GM19438 (cell line): ENCODE results near the gene IQSEC1.
"Not testable (repeated sequence)": the region's sequence is repeated elsewhere in the genome, so short reads cannot be mapped to it uniquely, and the experiment has no call there.

Experiments
- ATAC-seq: cut with Tn5 transposase; IDR thresholded peaks from one replicate; pipeline ENCODE4 v1.9.1; 2021; ENCODE audit warnings: low read depth; ENCODE audit not compliant: unreplicated experiment

The IQSEC1 gene

DNA sequence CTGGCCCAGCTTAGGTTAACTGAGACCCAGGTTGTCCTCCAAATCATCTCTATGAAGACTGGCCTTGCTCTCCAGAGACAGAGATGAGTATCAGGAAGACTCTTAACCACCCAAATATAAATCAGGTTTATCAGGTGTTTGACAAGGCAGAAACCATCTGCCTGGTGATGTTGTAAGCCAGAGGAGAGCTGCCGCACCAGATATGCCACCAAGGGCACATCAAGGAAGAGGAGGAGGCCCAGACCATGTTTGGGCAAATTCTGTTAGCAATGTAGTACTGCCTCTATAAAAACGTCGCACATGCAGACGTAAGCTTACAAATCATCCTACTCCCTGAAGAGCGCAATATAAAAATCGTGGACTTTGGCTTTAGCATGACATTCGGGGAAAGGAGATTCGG, 210.8 kb downstream of the IQSEC1 start:
- ATAC-seq = no peak

DNA sequence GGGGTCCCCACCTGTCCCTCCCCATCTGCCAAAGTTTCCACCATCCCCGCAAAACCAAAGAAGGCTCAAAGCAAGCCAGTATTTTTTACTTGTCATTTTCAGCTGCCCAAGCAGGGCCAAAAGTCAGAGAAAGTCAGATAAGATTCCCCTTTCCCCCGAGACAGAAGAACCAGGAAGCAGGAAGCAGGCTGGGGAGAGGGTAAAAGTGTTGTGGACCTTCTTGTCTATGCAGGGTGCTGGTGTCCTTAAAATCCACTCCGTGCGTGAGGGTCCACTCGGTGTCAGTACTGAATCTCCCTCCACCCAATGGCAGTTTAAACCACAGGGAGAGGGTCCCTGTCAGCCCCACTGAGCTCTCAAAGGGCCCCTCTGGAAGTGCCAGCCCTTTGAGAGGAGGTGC, 211.6 kb downstream of the IQSEC1 start:
- ATAC-seq = no peak

DNA sequence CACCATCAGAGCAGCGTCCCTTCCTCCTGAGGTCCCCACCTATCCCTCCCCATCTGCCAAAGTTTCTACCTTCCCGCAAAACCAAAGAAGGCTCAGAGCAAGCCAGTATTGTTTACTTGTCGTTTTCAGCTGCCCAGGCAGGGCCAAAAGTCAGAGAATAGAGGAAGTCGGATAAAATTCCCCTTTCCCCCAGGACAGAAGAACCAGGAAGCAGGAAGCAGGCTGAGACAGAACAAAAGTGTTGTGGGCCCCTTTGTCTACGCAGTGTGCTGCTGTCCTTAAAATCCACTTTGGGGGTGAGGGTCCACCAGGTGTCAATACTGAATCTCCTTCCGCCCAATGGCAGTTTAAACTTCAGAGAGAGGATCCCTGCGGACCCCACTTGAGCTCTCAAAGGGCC, 213.4 kb downstream of the IQSEC1 start:
- ATAC-seq = no peak

DNA sequence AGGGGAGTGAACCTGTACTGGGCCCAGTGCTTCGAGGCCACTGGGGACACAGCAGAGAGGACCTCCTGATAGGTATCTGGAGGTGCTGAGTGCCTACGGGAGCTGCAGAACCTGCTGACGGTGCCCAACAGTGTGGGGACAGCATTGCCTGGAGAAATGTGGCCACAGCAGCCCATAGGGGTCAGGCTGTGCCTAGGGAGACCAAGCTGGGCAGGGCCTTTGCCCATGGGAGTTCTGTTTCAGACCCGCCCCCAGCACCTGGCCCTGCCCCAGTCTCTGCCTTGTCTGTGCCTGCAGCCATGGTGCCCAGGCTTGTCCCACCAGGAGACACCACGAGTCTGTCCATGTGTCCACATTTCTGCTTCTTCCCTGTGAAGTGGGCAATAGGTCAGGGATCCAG, 216.6 kb downstream of the IQSEC1 start:
- ATAC-seq = no peak

DNA sequence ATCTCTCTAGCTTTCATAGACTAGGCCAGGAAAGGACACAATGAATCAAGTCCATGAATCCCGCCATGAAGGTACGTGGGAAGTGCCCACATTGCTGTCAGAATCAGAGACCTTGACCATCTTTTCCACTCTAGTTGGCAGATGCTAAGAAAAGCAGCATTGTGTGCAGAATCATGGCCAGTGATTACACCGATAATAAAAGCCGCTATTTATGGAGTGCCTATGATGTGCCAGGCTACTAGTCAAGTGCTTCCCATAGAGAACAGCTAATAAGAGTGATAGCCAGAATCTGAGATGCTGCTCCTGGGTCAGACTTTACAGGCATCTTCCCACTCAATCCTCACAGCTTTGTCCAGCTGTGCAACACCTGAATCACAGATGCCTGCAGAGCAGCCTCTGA, 218.7 kb downstream of the IQSEC1 start:
- no peak for ATAC-seq

DNA sequence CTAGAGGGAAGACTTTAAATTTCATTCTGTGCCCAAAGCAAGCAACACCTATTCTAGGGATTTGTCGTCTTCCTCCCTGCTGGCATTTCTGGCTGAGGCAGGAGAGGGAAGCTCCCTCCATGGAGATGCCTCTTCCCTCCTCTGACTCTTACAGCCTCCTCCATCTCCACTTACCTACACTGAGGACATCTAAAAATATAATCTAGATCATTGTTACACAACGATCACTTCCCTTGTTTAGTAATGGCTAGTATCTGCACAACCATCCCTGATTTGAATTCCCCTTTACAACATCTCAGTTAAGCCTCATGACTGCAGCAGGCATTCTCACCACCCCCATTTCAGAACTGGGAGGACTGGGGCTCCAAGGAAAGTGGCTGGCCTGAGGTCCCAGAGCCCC, 219.4 kb downstream of the IQSEC1 start:
- not testable (repeated sequence) for ATAC-seq

DNA sequence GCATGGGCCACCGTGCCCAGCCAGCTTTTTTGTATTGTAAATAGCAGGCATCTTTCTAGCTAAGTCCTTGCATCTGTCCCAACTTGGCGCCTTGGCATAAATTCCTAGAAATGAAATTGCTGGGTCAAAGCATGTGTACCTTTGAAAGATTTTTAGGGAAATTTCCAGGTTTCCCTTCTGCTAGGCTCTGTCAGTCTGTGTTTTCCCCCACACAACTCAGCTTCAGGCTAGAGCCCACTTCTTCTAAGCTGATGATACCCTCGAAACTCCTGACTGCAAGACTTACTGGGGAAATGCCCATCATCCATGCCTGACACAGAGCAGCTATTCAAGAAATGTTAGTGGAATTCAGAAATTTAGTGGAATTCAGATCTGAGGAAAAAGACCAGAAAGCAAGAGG, 221.0 kb downstream of the IQSEC1 start:
- ATAC-seq = no peak
